HL-60 (cell line): ENCODE measurements around the gene TRAF3IP3.

Experiments used
- DNase-seq, 2 experiments: peaks; one replicate each; pipeline ENCODE4 v3.0.0-alpha.2; 2010 to 2020; ENCODE audit warnings: low read depth in 1 of 2, low spot score in 1 of 2
- H3K27ac ChIP-seq: fragments of 250-450 bp; sonication (Bioruptor Pico); replicated peaks from 2 replicates; pipeline ENCODE4 v1.5.1; 2020; ENCODE audit warnings: mild to moderate bottlenecking, moderate library complexity
- H3K27me3 ChIP-seq: fragments of 250-450 bp; sonication (Bioruptor Pico); 2 replicates; pipeline ENCODE4 v1.5.1; 2021; ENCODE audit warnings: mild to moderate bottlenecking, moderate library complexity; ENCODE audit not compliant: insufficient read depth, poor library complexity, severe bottlenecking
- H3K4me3 ChIP-seq: replicated peaks from 2 replicates; pipeline ENCODE4 v1.5.1; 2011; ENCODE audit warnings: mild to moderate bottlenecking, control low read depth, low read length; ENCODE audit not compliant: insufficient read depth
- CTCF ChIP-seq: IDR thresholded peaks from one replicate; pipeline ENCODE4 v1.5.1; 2011; ENCODE audit warnings: low read length, control low read depth, inconsistent platforms; ENCODE audit not compliant: insufficient read depth
- GABPA ChIP-seq: IDR thresholded peaks from 2 replicates; pipeline ENCODE4 v1.6.1; 2012; ENCODE audit warnings: low read depth
- POLR2AphosphoS5 ChIP-seq: IDR thresholded peaks from 2 replicates; pipeline ENCODE4 v1.6.1; 2012; ENCODE audit warnings: low read depth
- REST ChIP-seq: IDR thresholded peaks from 2 replicates; pipeline ENCODE4 v1.6.1; 2012; ENCODE audit warnings: low read depth; ENCODE audit not compliant: insufficient replicate concordance
- SPI1 ChIP-seq: IDR thresholded peaks from 2 replicates; pipeline ENCODE4 v1.6.1; 2012; ENCODE audit warnings: low read depth, mild to moderate bottlenecking, borderline replicate concordance

The TRAF3IP3 gene

GRCh38 chr1:209720326-209720725 is 35.5 kb upstream of the TRAF3IP3 start:
- no peak for TF ChIP-seq REST
- TF ChIP-seq GABPA, result no peak
- no peak for TF ChIP-seq POLR2AphosphoS5
- TF ChIP-seq SPI1, result no peak
- no peak for TF ChIP-seq CTCF
- no peak for DNase-seq
- H3K27ac ChIP-seq, result no peak overlapping the region
- peaks cover 2% of the 10 kb centered on the region for H3K27me3 ChIP-seq
- H3K4me3 ChIP-seq, result no peak overlapping the region

- DNase-seq, result no peak
- Histone ChIP-seq H3K4me3 (no peak overlapping the region), H3K27me3 (peaks cover 2% of the 10 kb centered on the region), H3K27ac (no peak overlapping the region)
- TF ChIP-seq SPI1, result no peak
- TF ChIP-seq CTCF, result no peak
- TF ChIP-seq POLR2AphosphoS5, result no peak
- TF ChIP-seq GABPA, result no peak
- no peak for TF ChIP-seq REST
Measured at GRCh38 chr1:209720826-209721225, 35.0 kb upstream of the TRAF3IP3 start.

- no peak for DNase-seq
Measured at GRCh38 chr1:209721323-209721722, 34.5 kb upstream of the TRAF3IP3 start.

More at GRCh38 chr1:209721323-209721722, 34.5 kb upstream of the TRAF3IP3 start:
- Histone ChIP-seq H3K27ac (no peak overlapping the region), H3K4me3 (no peak overlapping the region), H3K27me3 (peaks cover 2% of the 10 kb centered on the region)
- no peak for TF ChIP-seq POLR2AphosphoS5
- TF ChIP-seq GABPA, result no peak
- no peak for TF ChIP-seq SPI1
- no peak for TF ChIP-seq REST
- no peak for TF ChIP-seq CTCF
